ENCODE results near the gene PRR15. TPM values are rescaled to one million over a fixed set of nuclear protein-coding genes. Genes with fewer than 3 reads are reported as not detected.

Gene PRR15
- total and polyA plus RNA-seq, 2 of the 13 experiments (the other 11 are each of a cell fraction or from before 2014, with no cell fraction given), result 2.3 to 7.8 TPM

- no peak for TF ChIP-seq ZNF574 (CRISPR knock-in tag; IDR thresholded peaks at IDR 0.05)
- peak; percentile 68; the same call in 1 of the 2 replicates for TF ChIP-seq KMT2B (CRISPR knock-in tag; IDR thresholded peaks at IDR 0.05)
- TF ChIP-seq HOXD1 (CRISPR knock-in tag; IDR thresholded peaks at IDR 0.05), result no peak
- peak; percentile 20; the same call in 1 of the 2 replicates for TF ChIP-seq TBX2 (CRISPR knock-in tag; IDR thresholded peaks at IDR 0.05; ENCODE audit: borderline replicate concordance)
- TF ChIP-seq, protein P1, sequence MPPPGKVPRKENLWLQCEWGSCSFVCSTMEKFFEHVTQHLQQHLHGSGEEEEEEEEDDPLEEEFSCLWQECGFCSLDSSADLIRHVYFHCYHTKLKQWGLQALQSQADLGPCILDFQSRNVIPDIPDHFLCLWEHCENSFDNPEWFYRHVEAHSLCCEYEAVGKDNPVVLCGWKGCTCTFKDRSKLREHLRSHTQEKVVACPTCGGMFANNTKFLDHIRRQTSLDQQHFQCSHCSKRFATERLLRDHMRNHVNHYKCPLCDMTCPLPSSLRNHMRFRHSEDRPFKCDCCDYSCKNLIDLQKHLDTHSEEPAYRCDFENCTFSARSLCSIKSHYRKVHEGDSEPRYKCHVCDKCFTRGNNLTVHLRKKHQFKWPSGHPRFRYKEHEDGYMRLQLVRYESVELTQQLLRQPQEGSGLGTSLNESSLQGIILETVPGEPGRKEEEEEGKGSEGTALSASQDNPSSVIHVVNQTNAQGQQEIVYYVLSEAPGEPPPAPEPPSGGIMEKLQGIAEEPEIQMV (CRISPR knock-in tag; IDR thresholded peaks at IDR 0.05; ENCODE audit: low read depth), result 0 out of 2 replicates have a peak, but pooled peaks have one; percentile 36
- no peak for TF ChIP-seq REXO4 (CRISPR knock-in tag; IDR thresholded peaks at IDR 0.05; ENCODE audit: borderline replicate concordance)
- no peak for TF ChIP-seq STAG1 (CRISPR knock-in tag; IDR thresholded peaks at IDR 0.05)
- TF ChIP-seq, protein P2, sequence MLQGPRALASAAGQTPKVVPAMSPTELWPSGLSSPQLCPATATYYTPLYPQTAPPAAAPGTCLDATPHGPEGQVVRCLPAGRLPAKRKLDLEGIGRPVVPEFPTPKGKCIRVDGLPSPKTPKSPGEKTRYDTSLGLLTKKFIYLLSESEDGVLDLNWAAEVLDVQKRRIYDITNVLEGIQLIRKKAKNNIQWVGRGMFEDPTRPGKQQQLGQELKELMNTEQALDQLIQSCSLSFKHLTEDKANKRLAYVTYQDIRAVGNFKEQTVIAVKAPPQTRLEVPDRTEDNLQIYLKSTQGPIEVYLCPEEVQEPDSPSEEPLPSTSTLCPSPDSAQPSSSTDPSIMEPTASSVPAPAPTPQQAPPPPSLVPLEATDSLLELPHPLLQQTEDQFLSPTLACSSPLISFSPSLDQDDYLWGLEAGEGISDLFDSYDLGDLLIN (CRISPR knock-in tag; IDR thresholded peaks at IDR 0.05; ENCODE audit: borderline replicate concordance), result no peak
- no peak for TF ChIP-seq TIGD3 (CRISPR knock-in tag; IDR thresholded peaks at IDR 0.05; ENCODE audit: borderline replicate concordance)
- TF ChIP-seq RELA (CRISPR knock-in tag; IDR thresholded peaks at IDR 0.05), result no peak
- TF ChIP-seq, protein P3, sequence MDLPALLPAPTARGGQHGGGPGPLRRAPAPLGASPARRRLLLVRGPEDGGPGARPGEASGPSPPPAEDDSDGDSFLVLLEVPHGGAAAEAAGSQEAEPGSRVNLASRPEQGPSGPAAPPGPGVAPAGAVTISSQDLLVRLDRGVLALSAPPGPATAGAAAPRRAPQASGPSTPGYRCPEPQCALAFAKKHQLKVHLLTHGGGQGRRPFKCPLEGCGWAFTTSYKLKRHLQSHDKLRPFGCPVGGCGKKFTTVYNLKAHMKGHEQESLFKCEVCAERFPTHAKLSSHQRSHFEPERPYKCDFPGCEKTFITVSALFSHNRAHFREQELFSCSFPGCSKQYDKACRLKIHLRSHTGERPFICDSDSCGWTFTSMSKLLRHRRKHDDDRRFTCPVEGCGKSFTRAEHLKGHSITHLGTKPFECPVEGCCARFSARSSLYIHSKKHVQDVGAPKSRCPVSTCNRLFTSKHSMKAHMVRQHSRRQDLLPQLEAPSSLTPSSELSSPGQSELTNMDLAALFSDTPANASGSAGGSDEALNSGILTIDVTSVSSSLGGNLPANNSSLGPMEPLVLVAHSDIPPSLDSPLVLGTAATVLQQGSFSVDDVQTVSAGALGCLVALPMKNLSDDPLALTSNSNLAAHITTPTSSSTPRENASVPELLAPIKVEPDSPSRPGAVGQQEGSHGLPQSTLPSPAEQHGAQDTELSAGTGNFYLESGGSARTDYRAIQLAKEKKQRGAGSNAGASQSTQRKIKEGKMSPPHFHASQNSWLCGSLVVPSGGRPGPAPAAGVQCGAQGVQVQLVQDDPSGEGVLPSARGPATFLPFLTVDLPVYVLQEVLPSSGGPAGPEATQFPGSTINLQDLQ (CRISPR knock-in tag; IDR thresholded peaks at IDR 0.05), result no peak
- TF ChIP-seq ATAD3A (CRISPR knock-in tag; IDR thresholded peaks at IDR 0.05), result no peak
These were observed 1.0 kb downstream of the PRR15 start (continued) for GRCh38 chr7:29564496-29565223.
